HepG2 (cell line): ENCODE results near the gene AGAP6. TPM values are rescaled to one million over a fixed set of nuclear protein-coding genes. Genes with fewer than 3 reads are reported as not detected.
"Not testable (repeated sequence)": the region's sequence is repeated elsewhere in the genome, so short reads cannot be mapped to it uniquely, and the experiment has no call there.

ENCODE experiments used
- CCDC6 ChIP-seq: sonication (generic); formaldehyde crosslinking; IDR thresholded peaks from 2 replicates; pipeline ENCODE4 v1.8.1; 2022; ENCODE audit warnings: mild to moderate bottlenecking, missing genetic modification reagents, moderate library complexity
- ELK4 ChIP-seq: sonication (generic); formaldehyde crosslinking; IDR thresholded peaks from 2 replicates; pipeline ENCODE4 v1.9.0; 2021; ENCODE audit warnings: missing genetic modification reagents, borderline replicate concordance
- EP300 ChIP-seq, 3 experiments: sonication (generic) in 1 of 3; formaldehyde crosslinking in 1 of 3; IDR thresholded peaks; 2 replicates each; pipeline versions ENCODE4 v1.5.1 to v1.6.1; 2011 to 2020; ENCODE audit warnings: low read depth in 2 of 3, low read length in 2 of 3, borderline replicate concordance in 1 of 3, improper control_type of control experiment in 1 of 3, mild to moderate bottlenecking in 1 of 3, missing genetic modification reagents in 1 of 3, moderate library complexity in 1 of 3
- FOXM1 ChIP-seq: sonication (generic); formaldehyde crosslinking; IDR thresholded peaks from 2 replicates; pipeline ENCODE4 v1.5.0; 2020; ENCODE audit warnings: missing genetic modification reagents
- GABPA ChIP-seq, 2 experiments: IDR thresholded peaks; 2 replicates each; pipeline ENCODE4 v1.6.1; 2011 to 2016; ENCODE audit warnings: low read depth in 2 of 2, low read length in 1 of 2, missing biosample characterization in 1 of 2, missing genetic modification characterization in 1 of 2
- HOXA5 ChIP-seq: sonication (generic); formaldehyde crosslinking; IDR thresholded peaks from 2 replicates; pipeline ENCODE4 v1.4.0; 2020; ENCODE audit warnings: missing genetic modification reagents
- KDM5A ChIP-seq: fragments of 200-600 bp; sonication (generic); IDR thresholded peaks from 2 replicates; pipeline ENCODE4 v1.7.0; 2018; ENCODE audit warnings: antibody characterized with exemption, mild to moderate bottlenecking, low read length, borderline replicate concordance
- POLR2A ChIP-seq, 2 experiments: IDR thresholded peaks; 2 replicates each; pipeline ENCODE4 v1.6.1; 2011; ENCODE audit warnings: low read depth in 2 of 2, low read length in 2 of 2, mild to moderate bottlenecking in 1 of 2, moderate library complexity in 1 of 2; ENCODE audit not compliant: insufficient read depth in 1 of 2
- STAT5B ChIP-seq: sonication (generic); formaldehyde crosslinking; IDR thresholded peaks from 2 replicates; pipeline ENCODE4 v1.4.0; 2020; ENCODE audit warnings: missing genetic modification reagents
- TBX2 ChIP-seq: sonication (generic); formaldehyde crosslinking; IDR thresholded peaks from 2 replicates; pipeline ENCODE4 v1.5.0; 2020; ENCODE audit warnings: missing genetic modification reagents, mild to moderate bottlenecking, borderline replicate concordance
- TFE3 ChIP-seq: IDR thresholded peaks from 2 replicates; pipeline ENCODE4 v1.6.1; 2016
- ZFP91 ChIP-seq: sonication (generic); formaldehyde crosslinking; IDR thresholded peaks from 2 replicates; pipeline ENCODE4 v1.9.0; 2022; ENCODE audit warnings: missing genetic modification reagents, mild to moderate bottlenecking, borderline replicate concordance
- ZMYM4 ChIP-seq: sonication (generic); formaldehyde crosslinking; IDR thresholded peaks from 2 replicates; pipeline ENCODE4 v1.8.1; 2023; ENCODE audit warnings: mild to moderate bottlenecking, missing genetic modification reagents
- ZNF318 ChIP-seq: sonication (generic); formaldehyde crosslinking; IDR thresholded peaks from 2 replicates; pipeline ENCODE4 v1.4.0; 2020; ENCODE audit warnings: mild to moderate bottlenecking, missing genetic modification reagents
- polyA plus RNA-seq, 8 experiments: library from polyadenylated mRNA; depleted of rRNA in 3 of 8; stranded (reverse) in 7 of 8; unstranded in 1 of 8; fragments of >200 nt; fragmentation: Illumina TruSeq in 4 of 8; extraction: Trizol in 4 of 8; gene quantifications; 2 replicates each; pipeline versions ENCODE4 v1.2.1 to v1.2.3, GENCODE V29; 2011 to 2016; ENCODE audit warnings: low read depth in 4 of 8, missing spikeins in 1 of 8, mixed read lengths in 1 of 8; ENCODE audit not compliant: insufficient read depth in 1 of 8
- total RNA-seq, 5 experiments: library from RNA; depleted of rRNA; stranded (reverse); fragments of >200 nt; fragmentation: Illumina TruSeq; extraction: Trizol; gene quantifications; 2 replicates each; pipeline ENCODE4 v1.2.3, GENCODE V29; 2016; ENCODE audit warnings: low read depth in 1 of 5

AGAP6 gene
- total and polyA plus RNA-seq, 2 of the 13 experiments (the other 11 are each of a cell fraction or from before 2014, with no cell fraction given): 7.7 to 19.5 TPM

- 0 out of 2 replicates have a peak, but pooled peaks have one; percentile 26 for TF ChIP-seq ZNF318 (CRISPR knock-in tag)
- TF ChIP-seq KDM5A: peak; percentile 85; the same call in 1 of the 2 replicates
- peak; percentile 79; the same call in 1 of the 2 replicates for TF ChIP-seq ZFP91
- TF ChIP-seq TBX2 (CRISPR knock-in tag): peak; percentile 67; the same call in 1 of the 2 replicates
- TF ChIP-seq HOXA5 (CRISPR knock-in tag): peak; percentile 72
- TF ChIP-seq EP300 (IDR thresholded peaks at IDR 0.05; ENCODE audit: low read depth in 2 of 2, low read length in 2 of 2): not testable (repeated sequence)
- 0 out of 2 replicates have a peak, but pooled peaks have one; percentile 13 for TF ChIP-seq EP300 (CRISPR knock-in tag; IDR thresholded peaks at IDR 0.05; ENCODE audit: borderline replicate concordance)
- TF ChIP-seq GABPA (IDR thresholded peaks at IDR 0.05; ENCODE audit: low read depth, low read length): peak; percentile 76
- peak; percentile 95 for TF ChIP-seq GABPA (CRISPR knock-in tag; IDR thresholded peaks at IDR 0.05; ENCODE audit: low read depth)
- TF ChIP-seq ELK4 (CRISPR knock-in tag): peak; percentile 55; the same call in 1 of the 2 replicates
- TF ChIP-seq POLR2A (IDR thresholded peaks at IDR 0.05; ENCODE audit: insufficient read depth in 1 of 2, low read depth in 2 of 2, low read length in 2 of 2): peak; percentile 61 to 72
- TF ChIP-seq CCDC6 (CRISPR knock-in tag): peak; percentile 61; the same call in 1 of the 2 replicates
- peak; percentile 13; the same call in 1 of the 2 replicates for TF ChIP-seq STAT5B
- peak; percentile 18 for TF ChIP-seq TFE3 (CRISPR knock-in tag)
- TF ChIP-seq ZMYM4 (CRISPR knock-in tag): peak; percentile 70
- peak; percentile 12; the same call in 1 of the 2 replicates for TF ChIP-seq FOXM1 (CRISPR knock-in tag)
Observed at GRCh38 chr10:49941447-49942338, 46.5 kb upstream of the AGAP6 start, which contains the start of the genes PARG and TIMM23B (continued).
